ENCODE data around the gene IGSF8. TPM values are rescaled to one million over a fixed set of nuclear protein-coding genes. Genes with fewer than 3 reads are reported as not detected.

IGSF8 gene
- total RNA-seq, 1 donor from 2014 or later, result 45.9 TPM

DNA sequence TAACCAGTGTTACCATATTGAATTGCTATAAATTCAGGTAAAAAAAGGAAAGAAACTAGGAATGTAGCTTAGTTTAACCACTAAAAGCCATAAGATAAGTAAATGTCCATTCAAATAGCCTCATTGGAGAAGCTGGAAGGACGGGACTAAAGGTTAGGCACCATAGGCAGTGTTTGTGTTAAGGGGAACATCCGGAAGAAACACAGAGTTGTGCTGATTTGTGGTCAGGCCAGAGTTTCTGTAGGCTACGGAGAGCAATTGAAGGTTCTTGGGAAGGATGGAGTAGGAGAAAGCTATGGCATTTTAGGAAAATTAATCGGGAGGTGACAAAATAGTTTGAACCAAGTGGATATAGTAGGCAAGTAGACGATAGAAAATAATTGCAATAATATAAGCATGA is 27.1 kb downstream of the IGSF8 start:
- no peak for DNase-seq
- no peak overlapping the region for H3K27ac Mint-ChIP-seq (ENCODE audit: unreplicated experiment)
- no peaks in the 10 kb centered on the region for H3K36me3 Mint-ChIP-seq (ENCODE audit: unreplicated experiment)
- no peaks in the 10 kb centered on the region for H3K9me3 Mint-ChIP-seq (ENCODE audit: unreplicated experiment)
- H3K4me1 Mint-ChIP-seq (ENCODE audit: low read depth, unreplicated experiment), result no peaks in the 10 kb centered on the region
- TF ChIP-seq, protein P1, sequence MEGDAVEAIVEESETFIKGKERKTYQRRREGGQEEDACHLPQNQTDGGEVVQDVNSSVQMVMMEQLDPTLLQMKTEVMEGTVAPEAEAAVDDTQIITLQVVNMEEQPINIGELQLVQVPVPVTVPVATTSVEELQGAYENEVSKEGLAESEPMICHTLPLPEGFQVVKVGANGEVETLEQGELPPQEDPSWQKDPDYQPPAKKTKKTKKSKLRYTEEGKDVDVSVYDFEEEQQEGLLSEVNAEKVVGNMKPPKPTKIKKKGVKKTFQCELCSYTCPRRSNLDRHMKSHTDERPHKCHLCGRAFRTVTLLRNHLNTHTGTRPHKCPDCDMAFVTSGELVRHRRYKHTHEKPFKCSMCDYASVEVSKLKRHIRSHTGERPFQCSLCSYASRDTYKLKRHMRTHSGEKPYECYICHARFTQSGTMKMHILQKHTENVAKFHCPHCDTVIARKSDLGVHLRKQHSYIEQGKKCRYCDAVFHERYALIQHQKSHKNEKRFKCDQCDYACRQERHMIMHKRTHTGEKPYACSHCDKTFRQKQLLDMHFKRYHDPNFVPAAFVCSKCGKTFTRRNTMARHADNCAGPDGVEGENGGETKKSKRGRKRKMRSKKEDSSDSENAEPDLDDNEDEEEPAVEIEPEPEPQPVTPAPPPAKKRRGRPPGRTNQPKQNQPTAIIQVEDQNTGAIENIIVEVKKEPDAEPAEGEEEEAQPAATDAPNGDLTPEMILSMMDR (IDR thresholded peaks at IDR 0.05; ENCODE audit: partially characterized antibody, unreplicated experiment), result no peak
- H3K27me3 Mint-ChIP-seq (ENCODE audit: unreplicated experiment), result peaks cover 3% of the 10 kb centered on the region
- no peak overlapping the region for H3K4me3 Mint-ChIP-seq (ENCODE audit: unreplicated experiment)

DNA sequence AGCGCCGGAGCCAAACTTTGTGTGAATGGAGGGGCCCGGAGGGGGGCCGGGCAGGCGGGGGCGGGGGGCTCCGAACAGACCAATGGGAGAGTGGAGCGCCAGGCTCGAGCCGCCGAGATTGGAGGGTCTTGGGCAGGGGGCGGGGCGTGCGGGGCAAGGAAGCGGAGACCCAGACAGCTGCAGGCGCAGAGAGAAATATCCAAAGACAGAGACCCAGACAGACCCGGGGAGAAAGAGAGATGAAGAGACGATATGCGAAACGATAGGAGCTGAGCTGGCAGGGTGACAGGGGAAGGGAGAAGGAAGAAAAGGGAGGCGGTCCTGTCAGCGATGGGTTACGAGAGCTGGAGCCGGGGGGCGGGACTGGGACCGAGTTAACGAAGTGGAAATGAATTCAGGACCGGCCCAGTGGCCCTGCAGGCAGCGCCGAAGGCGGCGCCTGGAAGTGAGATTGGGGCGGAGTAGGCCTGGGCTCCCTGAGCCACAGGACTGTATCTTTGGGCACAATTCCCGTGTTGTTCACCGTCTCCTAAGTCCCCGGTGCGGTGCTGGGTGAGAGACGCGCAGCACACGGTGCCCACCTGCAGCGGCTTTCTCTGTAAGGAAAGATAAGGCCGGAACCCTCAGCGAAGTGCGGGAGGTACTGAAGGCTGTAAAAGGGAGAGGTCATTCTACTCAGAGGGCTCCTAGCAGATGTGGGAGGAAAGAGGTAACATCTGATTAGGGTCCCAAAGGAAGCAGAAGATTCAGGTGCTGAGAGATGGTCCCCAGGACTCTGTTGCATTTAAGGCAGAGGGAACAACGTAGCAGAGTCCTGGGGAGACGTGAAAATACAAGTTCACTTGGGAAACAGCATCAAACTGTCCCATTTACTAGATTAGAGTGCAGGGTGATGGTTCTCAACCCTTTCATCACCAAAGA is 27.9 kb downstream of the IGSF8 start:
- TF ChIP-seq, protein P1 (IDR thresholded peaks at IDR 0.05; ENCODE audit: partially characterized antibody, unreplicated experiment), result no peak
- H3K27ac Mint-ChIP-seq (ENCODE audit: unreplicated experiment), result no peak overlapping the region
- H3K9me3 Mint-ChIP-seq (ENCODE audit: unreplicated experiment), result no peaks in the 10 kb centered on the region
- H3K27me3 Mint-ChIP-seq (ENCODE audit: unreplicated experiment), result peaks cover 3% of the 10 kb centered on the region
- H3K4me1 Mint-ChIP-seq (ENCODE audit: low read depth, unreplicated experiment), result no peaks in the 10 kb centered on the region
- peak; percentile 90 for DNase-seq
- no peaks in the 10 kb centered on the region for H3K36me3 Mint-ChIP-seq (ENCODE audit: unreplicated experiment)
- H3K4me3 Mint-ChIP-seq (ENCODE audit: unreplicated experiment), result peak overlapping the region; percentile 96

DNA sequence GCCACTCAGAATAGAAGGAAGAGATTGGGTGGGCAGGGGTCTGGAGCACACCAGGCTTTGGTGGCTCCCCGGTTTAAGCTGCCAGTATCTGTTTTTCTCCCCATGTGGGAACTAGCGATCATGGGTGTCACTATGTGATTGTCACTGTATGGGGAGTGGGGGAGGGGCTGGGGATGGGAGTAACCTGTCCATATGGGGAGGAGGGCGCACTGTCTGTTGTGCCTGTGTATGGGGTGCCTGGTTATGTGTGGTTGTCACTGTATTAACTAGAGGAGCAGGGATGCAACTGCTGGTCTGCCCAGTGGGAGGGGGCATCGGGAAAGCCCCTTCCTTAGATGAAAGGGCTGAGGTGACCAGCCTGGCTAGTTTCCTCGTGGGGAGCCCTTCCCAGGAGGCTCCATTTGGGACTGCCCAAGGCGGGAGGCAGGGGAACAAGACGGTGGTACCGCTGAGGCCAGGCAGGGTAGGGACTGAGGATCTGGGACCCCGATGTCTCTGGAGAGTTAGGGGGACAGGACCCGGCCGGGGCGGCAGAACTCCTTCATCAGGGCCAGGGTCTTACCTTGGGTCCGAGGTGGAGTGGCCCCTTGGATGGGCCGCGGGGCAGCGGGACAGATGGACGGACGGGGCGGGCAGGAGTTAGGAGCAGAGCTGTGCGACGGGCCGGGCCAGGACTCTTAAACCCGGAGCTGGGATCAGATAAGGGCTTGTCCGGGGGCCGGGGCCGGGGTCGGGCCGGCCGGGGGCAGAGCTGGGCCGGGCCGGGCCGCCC is 28.8 kb downstream of the IGSF8 start, which contains the start of gene KCNJ10:
TSS of gene KCNJ10 (minus strand) at position 701 of the 772 bp plus-strand sequence. CDS start 27,628 bp downstream, outside the sequence.
- no peaks in the 10 kb centered on the region for H3K9me3 Mint-ChIP-seq (ENCODE audit: unreplicated experiment)
- H3K4me3 Mint-ChIP-seq (ENCODE audit: unreplicated experiment), result peak within 1 kb of the TSS; percentile 96
- TF ChIP-seq, protein P1 (IDR thresholded peaks at IDR 0.05; ENCODE audit: partially characterized antibody, unreplicated experiment), result no peak
- no peak within 1 kb of the TSS for H3K27ac Mint-ChIP-seq (ENCODE audit: unreplicated experiment)
- no peak for DNase-seq
- H3K4me1 Mint-ChIP-seq (ENCODE audit: low read depth, unreplicated experiment), result no peaks in the 10 kb centered on the region
- H3K27me3 Mint-ChIP-seq (ENCODE audit: unreplicated experiment), result peaks cover 5% of the 10 kb centered on the region
- H3K36me3 Mint-ChIP-seq (ENCODE audit: unreplicated experiment), result no peaks in the 10 kb centered on the region

DNA sequence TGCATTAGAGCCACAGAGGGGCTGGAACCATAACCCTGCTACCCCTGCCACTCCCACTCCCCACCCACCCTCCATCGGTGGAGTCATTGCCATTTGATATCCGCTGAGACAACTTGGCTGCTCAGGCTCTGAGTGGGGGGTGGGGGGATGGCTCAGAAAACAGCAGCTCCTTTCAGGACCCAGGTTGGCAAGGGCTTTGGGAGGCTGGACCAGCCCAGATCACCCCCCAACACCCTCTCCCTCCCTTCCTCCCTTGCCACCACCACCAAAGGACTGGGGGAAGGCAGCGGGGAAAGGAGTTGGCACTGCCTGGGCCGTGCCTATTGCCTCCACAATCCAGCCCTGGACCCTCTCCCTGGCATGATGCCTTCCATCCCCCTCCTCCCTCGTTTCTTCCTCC is 30.2 kb downstream of the IGSF8 start:
- Mint-ChIP-seq H3K4me3 (ENCODE audit: unreplicated experiment) (no peak overlapping the region), H3K9me3 (ENCODE audit: unreplicated experiment) (no peaks in the 10 kb centered on the region), H3K36me3 (ENCODE audit: unreplicated experiment) (no peaks in the 10 kb centered on the region), H3K4me1 (ENCODE audit: low read depth, unreplicated experiment) (no peaks in the 10 kb centered on the region), H3K27ac (ENCODE audit: unreplicated experiment) (no peak overlapping the region), H3K27me3 (ENCODE audit: unreplicated experiment) (peaks cover 4% of the 10 kb centered on the region)
- TF ChIP-seq, protein P1 (IDR thresholded peaks at IDR 0.05; ENCODE audit: partially characterized antibody, unreplicated experiment), result no peak
- no peak for DNase-seq
